ENCODE data around the gene FNBP1.
"Not testable (repeated sequence)": the region's sequence is repeated elsewhere in the genome, so short reads cannot be mapped to it uniquely, and the experiment has no call there.

Gene FNBP1

DNA sequence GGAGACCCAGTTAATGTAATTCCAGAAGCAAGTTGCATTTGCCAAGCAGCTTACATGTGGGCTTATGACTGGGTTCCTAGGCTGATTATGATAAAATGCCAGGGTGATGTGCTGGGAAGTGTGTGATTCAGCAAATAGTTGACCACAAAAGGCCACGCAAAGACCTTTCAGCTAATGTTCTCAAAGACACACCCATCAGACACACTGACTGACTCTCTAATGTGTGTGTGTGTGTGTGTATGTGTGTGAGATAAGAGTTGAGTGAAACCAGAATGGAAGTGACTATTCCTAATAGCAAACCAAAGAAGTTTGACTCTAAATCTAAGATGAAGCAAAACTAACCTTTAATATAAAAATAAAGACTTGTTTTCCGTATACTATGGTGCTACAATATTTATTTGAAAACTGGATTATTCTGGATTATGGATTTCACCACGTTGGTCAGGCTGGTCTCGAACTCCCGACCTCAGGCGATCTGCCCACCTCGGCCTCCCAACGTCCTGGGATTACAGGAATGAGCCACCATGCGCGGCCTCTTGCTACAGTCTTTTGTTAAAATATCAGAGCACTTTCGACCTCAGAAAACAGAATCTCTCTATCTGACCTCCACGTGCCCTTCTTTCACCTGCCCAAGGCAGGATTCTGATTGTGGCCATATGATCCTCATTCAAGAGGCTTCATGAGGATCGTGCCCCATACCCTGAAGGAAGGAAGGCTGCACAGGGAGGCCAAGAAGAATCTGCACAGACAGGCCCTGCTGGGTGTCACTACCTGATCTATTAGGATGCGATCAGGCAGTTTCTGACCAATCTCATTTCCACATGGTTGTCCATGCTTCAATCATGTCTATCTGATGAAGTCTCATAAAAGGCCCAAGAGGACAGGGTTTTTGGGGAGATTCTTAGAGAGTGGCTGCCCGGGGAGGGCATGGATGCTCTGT lies 132.1 kb downstream of the FNBP1 start:
- DNase-seq, result no peak

- DNase-seq, result no peak
Measured at GRCh38 chr9:129909851-129910250, 133.1 kb downstream of the FNBP1 start.

DNA sequence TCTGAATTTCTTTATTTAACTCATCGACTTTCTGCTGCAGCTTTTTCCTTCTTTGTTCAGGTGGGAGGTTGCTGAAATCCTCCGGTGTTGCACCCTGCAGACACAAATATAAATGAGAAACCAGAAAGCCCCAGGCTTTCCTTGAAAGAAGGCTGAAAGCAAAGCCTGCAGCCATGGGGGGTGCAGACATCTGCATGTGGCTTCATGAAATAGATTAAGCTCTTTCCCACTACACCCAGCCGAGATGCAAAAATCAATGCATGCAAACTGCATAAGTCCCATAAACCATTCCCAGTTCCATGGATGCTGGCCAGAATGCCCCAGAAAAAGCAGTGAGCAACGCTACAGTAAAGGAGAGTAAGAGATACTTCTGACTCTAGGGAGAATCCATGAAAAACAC lies 134.1 kb downstream of the FNBP1 start:
- no peak for DNase-seq

- DNase-seq, result no peak
Measured at GRCh38 chr9:129907201-129907600, 135.8 kb downstream of the FNBP1 start.

GRCh38 chr9:129906298-129906697 lies 136.7 kb downstream of the FNBP1 start:
- DNase-seq, result no peak

DNA sequence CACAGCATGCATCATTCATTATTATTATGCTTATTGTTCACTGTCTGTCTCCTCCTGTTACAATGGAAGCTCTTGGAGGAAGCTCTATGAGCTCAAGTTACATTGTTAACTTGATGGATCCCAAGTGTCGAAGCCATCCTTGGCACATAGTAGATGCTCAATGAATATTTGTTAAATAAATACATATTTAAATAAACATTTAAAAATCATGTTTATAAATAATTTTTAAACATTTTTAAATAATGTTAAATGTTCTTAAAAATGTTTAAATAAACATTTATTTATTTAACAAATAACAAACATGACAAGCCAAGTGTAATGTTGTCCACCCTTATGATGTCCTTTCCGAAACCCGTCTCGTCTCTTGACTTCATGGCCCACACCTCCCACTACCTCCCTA lies 138.3 kb downstream of the FNBP1 start:
- DNase-seq, result no peak

DNA sequence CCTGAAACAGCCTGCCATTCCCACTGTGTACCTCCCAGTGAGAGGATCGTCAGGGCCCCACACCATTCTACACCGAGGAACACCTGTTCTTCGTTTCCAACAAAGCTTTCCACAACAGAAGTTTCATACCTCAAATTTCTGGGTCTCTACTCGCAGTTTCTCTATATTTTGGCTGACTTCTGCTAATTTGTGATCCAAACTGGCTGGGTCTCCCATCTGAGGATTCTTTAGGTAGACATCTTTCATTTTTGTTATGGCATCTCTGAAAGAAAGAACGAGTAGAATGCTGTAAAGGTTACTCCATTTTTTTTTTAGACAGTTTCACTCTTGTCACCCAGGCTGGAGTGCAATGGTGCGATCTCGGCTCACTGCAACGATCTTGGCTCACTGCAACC lies 140.3 kb downstream of the FNBP1 start:
- DNase-seq, result no peak

GRCh38 chr9:129901993-129902739 lies 140.8 kb downstream of the FNBP1 start:
- DNase-seq, result no peak

DNA sequence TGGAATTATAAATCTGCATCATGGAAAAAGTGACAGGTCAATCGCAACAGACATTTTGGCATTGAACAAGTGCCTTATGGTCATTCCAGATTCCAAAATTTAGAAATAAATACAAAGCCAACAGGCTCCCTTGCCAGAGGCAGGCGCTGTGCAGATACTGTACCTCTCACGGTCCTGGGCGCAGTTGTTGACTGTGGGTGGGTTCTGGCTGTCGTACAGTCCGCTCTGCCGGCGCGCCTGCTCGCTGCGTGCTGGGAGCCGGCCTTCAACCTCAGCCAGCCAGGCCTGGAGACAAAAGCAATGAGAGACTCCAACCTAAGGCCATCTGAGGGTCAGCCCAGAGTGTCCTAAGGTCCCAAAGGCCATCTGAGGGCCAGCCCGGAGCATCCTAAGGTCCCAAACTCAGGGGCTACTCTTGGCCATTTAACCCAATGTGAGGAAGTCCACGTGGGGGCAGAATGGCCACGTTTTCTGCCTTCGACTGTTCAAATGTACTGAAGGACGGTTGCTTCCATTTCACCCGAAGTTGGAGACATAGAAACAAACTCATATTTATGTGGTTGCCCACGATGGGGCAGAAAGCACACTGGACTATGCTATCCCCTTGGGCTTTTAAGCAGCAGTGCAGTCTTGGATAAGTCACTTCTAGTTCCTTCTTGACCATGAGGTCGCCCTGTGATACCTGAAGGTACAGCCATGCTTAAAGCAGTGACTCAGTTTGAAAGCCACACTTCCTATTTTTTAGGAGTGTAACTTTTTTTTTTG lies 142.5 kb downstream of the FNBP1 start:
- no peak for DNase-seq

DNA sequence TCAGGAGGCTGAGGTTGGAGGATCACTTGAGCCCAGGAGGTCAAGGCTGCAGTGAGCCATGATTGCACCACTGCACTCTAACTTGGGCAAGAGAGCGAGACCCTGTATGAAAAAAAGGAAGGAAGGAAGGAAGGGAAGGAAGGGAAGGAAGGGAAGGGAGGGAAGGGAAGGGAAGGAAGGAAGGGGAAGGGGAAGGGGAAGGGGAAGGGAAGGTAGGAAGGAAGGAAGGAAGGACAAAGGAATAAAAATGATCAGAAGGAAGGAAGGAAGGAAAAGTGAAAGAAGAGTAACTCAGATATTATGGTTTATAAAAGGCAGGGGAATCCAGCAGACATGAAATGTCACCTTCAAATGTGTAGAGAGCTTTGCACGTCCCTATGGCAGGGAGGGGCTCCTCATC lies 143.4 kb downstream of the FNBP1 start:
- DNase-seq, result no peak

GRCh38 chr9:129898185-129898584 lies 144.8 kb downstream of the FNBP1 start:
- DNase-seq, result no peak

- no peak for DNase-seq
Measured at GRCh38 chr9:129897263-129897662, 145.7 kb downstream of the FNBP1 start.

- DNase-seq, result no peak
Measured at GRCh38 chr9:129895376-129896268, 147.4 kb downstream of the FNBP1 start.

DNA sequence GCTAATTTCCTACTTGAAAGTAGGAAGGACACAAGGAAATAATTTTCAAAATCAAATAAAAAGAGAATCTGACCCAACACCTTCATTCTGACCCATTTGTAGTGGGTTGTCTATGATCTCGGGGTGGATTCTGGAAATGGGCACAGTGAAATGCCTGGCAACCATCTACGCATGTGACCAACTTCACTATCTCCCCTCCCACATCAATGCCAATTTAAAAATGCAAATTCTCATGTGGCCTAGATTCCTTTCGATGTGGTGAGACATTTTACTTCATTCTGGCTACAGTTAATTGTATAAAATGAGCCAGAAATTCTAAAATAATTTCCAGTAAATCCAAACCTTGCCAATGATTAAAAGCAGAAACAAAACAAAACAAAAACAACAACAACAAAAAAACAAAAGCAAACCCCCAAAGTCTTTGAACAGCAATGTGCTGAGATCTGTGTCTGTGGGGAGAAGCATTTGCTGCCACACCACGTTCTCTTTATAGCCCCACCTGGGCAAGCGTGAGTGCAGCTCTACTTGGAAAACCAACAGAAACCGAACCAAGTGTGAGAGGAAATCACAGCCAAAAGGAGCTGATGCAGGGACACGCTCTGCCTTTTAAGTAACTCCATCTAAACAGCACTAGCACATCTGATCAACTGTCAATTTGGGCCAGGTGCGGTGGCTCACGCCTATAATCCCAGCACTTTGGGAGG lies 148.7 kb downstream of the FNBP1 start:
- DNase-seq, result no peak

GRCh38 chr9:129891569-129891968 lies 151.4 kb downstream of the FNBP1 start:
- no peak for DNase-seq

GRCh38 chr9:129890718-129891299 lies 152.2 kb downstream of the FNBP1 start:
- not testable (repeated sequence) for DNase-seq

- no peak for DNase-seq
Measured at GRCh38 chr9:129889941-129890717, 152.9 kb downstream of the FNBP1 start.

DNA sequence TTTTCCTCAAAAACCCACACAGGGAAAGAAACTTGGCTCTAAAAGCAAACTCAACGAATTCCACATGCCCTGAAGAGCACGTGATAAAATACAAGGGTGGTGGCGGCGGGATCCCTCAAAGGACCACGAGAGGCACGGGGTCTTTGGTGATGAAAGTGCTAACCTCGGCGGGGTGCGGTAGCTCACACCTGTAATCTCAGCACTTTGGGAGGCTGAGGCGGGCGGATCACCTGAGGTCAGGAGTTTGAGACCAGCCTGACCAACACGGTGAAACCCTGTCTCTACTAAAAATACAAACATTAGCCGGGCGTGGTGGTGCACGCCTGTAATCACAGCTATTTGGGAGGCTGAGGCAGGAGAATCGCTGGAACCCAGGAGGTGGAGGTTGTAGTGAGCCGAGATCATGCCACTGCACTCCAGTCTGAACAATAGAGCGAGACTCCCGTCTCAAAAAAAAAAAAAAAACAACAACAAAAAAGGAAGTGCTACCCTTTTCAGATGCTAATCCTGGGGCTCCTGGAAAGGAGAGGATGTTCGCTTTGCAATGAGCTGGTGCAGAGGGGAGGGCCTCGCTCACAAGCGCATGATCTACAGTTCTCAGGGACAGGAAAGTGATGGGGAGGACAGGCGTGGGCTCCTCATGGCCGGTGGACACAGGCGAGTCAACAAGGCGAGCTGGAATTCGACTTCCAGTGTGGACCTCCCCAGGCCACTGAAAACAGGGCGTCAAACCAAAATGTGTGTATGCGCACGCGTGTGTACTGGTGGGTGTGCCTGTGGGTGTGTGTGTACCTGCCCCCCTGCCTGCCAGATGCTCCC lies 153.7 kb downstream of the FNBP1 start:
- DNase-seq, result no peak
